Heart left ventricle (tissue), 16 donors: ENCODE results near the gene HSPD1. TPM values are rescaled to one million over a fixed set of nuclear protein-coding genes. Genes with fewer than 3 reads are reported as not detected.

Experiments used
- ATAC-seq, 4 donors: fragments of 200-7000 bp; cut with Tn5 transposase; one replicate each; pipeline ENCODE4 v1.9.1; 2020 to 2022; ENCODE audit warnings: moderate library complexity in 4 of 4, mild to moderate bottlenecking in 3 of 4, moderate number of reproducible peaks in 1 of 4
- DNase-seq, 5 donors: peaks; one replicate each; pipeline ENCODE4 v3.0.0-alpha.2; 2020
- H3K27ac ChIP-seq, 12 donors: fragments of 200-600 bp; sonication (generic) in 4 of 12; one replicate each; pipeline versions ENCODE4 v1.5.0 to v1.8.0; 2016 to 2022; ENCODE audit warnings: mild to moderate bottlenecking in 2 of 12
- H3K27me3 ChIP-seq, 9 donors: fragments of 200-600 bp; sonication (generic) in 2 of 9; one replicate each; pipeline versions ENCODE4 v1.5.1 to v1.8.0; 2016 to 2022; ENCODE audit warnings: mild to moderate bottlenecking in 3 of 9
- H3K36me3 ChIP-seq, 9 donors: fragments of 200-600 bp; sonication (generic) in 2 of 9; one replicate each; pipeline versions ENCODE4 v1.5.0 to v1.8.0; 2018 to 2022; ENCODE audit warnings: mild to moderate bottlenecking in 2 of 9
- H3K4me1 ChIP-seq, 12 donors: fragments of 200-600 bp; sonication (generic) in 4 of 12; one replicate each; pipeline versions ENCODE4 v1.5.0 to v1.8.0; 2016 to 2022; ENCODE audit warnings: mild to moderate bottlenecking in 3 of 12
- H3K4me3 ChIP-seq, 12 donors: fragments of 200-600 bp; sonication (generic) in 4 of 12; one replicate each; pipeline versions ENCODE4 v1.5.0 to v1.8.0; 2017 to 2022; ENCODE audit warnings: mild to moderate bottlenecking in 9 of 12, moderate library complexity in 4 of 12
- H3K9me3 ChIP-seq, 12 donors: fragments of 200-600 bp; sonication (generic) in 4 of 12; one replicate each; pipeline versions ENCODE4 v1.5.0 to v1.8.0; 2016 to 2022; ENCODE audit warnings: mild to moderate bottlenecking in 1 of 12
- POLR2A ChIP-seq, 2 donors: fragments of 450-650 bp; IDR thresholded peaks; one replicate each; pipeline ENCODE4 v1.6.1; 2017; ENCODE audit warnings: antibody characterized with exemption in 2 of 2, mild to moderate bottlenecking in 2 of 2, moderate library complexity in 2 of 2
- WGBS, 4 donors: extraction: QIAGEN DNeasy Blood & Tissue Kit in 2 of 4; methylation state at CpG; one replicate each; pipeline versions ENCODE4 v1.1.5 to v1.1.7; 2013 to 2018; 5-methylcytosine and 5-hydroxymethylcytosine counted together
- intact Hi-C, 10 donors: fragments of 100-400 bp; cut with DNase I; formaldehyde crosslinking; loops; one replicate each; pipeline versions ENCODE4 v1.11.1 to v1.14.2; 2022
- polyA plus RNA-seq, 2 donors: library from polyadenylated mRNA; stranded (reverse); fragments of 200-250 nt; gene quantifications; one replicate each; pipeline ENCODE4 v1.2.3, GENCODE V29; 2013
- total RNA-seq, 9 donors: library from RNA; depleted of rRNA in 2 of 9; stranded (reverse); fragments of >200 nt in 2 of 9; fragmentation: NEBNext Ultra II Directional in 3 of 9; extraction: Animal tissue kit (Norgen Biotek cat#: 25700) in 3 of 9; gene quantifications; one replicate each; pipeline versions ENCODE4 v1.1.0 to v1.2.4, GENCODE V29; 2016 to 2023
- TF ChIP-seq, protein P1 (sequence below), 12 donors: fragments of 200-600 bp; sonication (generic) in 4 of 12; IDR thresholded peaks; one replicate each; pipeline versions ENCODE4 v1.5.0 to v1.8.0; 2018 to 2022; ENCODE audit warnings: antibody characterized with exemption in 12 of 12, mild to moderate bottlenecking in 5 of 12
- donor health status: ischemic (EF 13 %, LVEDD 7.1; RV severe dilation, severe dysfunction).
- donor health status: healthy with polysubstance abuse.
- donor health status: DM: no; HTN: yes; CAD: no.
- donor health status: DM: no; HTN: no; CAD: no.
- donor health status: ischemic (EF 25% LVEDD 6.9; RV normal size, moderate dysfunction).
- donor health status: ischemic (EF 25% LVEDD 5.7; RV mildly dilated, moderate dysfunction).
- donor health status: healthy.
- donor health status: DM: yes; HTN: yes; CAD: no.
- donor health status: ischemic (EF 35%, LVEDD 5.7; RV mildly dilated, moderate dysfunction).
- donor health status: nonischemic (EF 11% LVEDD 7.7; RV severe dilation, severe dysfunction).
- donor health status: DM: yes; HTN: yes; CAD: no.
- donor health status: PGD.
- donor health status: ischemic (EF 29% LVEDD 5.4; RV normal size, mild dysfunction).
- donor health status: nonischemic (EF 23%, LVEDD 6.1; RV moderate dilation, normal function).

The HSPD1 gene
- total and polyA plus RNA-seq, 11 donors = 86.7 to 246 (median 121) TPM

DNA sequence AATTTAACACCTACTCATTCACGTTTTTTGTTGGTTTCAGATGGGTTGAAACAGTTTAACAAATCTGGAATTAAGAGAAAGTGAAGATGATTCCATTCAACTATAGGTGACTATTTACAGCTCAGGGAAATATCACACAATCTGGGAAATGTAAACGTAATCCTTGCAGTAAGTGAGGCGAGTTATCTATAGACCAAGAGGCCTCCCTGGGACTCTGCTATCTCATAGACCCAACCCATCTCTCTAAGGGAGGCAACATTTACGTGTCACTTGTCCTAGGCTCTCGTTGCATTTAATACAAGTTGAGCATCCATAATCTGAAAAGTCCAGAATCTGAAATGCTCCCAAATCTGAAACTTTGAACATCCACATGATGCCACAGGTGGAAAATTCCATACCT, 14.3 kb upstream of the HSPD1 start:
- 92 to 93% (median 93%) methylated on average over 5 of the region's 5 CpGs for WGBS, 4 donors
- Histone ChIP-seq H3K27ac (no peak overlapping the region), H3K36me3 (peaks cover 0 to 4% (median 0%) of the 10 kb centered on the region in 9 donors), H3K27me3 (no peaks in the 10 kb centered on the region), H3K9me3 (no peaks in the 10 kb centered on the region), H3K4me3 (no peak overlapping the region), H3K4me1 (peaks cover 0 to 34% (median 19%) of the 10 kb centered on the region in 12 donors)
- intact Hi-C loops = loop anchor here in 6 of 10 donors (2.0 to 10.0 kb wide), 2 partner anchors 13 to 191 kb away; partner anchors contain the start of genes HSPE1 (in 3 of the 6) and MARS2 (in 3 of the 6)
- ATAC-seq = no peak
- no peak for DNase-seq
- TF ChIP-seq POLR2A (IDR thresholded peaks at IDR 0.05) = no peak
- TF ChIP-seq, protein P1, sequence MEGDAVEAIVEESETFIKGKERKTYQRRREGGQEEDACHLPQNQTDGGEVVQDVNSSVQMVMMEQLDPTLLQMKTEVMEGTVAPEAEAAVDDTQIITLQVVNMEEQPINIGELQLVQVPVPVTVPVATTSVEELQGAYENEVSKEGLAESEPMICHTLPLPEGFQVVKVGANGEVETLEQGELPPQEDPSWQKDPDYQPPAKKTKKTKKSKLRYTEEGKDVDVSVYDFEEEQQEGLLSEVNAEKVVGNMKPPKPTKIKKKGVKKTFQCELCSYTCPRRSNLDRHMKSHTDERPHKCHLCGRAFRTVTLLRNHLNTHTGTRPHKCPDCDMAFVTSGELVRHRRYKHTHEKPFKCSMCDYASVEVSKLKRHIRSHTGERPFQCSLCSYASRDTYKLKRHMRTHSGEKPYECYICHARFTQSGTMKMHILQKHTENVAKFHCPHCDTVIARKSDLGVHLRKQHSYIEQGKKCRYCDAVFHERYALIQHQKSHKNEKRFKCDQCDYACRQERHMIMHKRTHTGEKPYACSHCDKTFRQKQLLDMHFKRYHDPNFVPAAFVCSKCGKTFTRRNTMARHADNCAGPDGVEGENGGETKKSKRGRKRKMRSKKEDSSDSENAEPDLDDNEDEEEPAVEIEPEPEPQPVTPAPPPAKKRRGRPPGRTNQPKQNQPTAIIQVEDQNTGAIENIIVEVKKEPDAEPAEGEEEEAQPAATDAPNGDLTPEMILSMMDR (IDR thresholded peaks at IDR 0.05) = no peak

DNA sequence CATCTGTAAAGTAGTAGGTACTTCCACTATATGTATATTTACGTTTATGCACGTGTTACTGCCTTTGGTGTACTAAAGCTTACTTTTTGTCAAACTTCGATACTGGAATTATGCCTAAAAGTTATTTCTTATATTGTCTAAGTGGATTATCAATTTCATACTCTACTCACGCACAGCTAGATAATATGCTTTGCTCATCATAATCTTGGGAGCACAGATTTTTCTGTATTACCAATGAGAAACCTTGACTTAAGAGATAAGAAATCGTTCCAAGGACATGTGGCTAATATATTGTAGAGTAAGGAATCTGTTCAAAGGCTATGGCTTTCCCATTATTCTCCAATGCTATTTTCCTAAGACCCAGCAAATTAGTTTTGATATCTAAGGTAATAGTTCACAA, 7.0 kb upstream of the HSPD1 start:
- TF ChIP-seq, protein P1 (IDR thresholded peaks at IDR 0.05) = no peak
- no peak for TF ChIP-seq POLR2A (IDR thresholded peaks at IDR 0.05)
- Histone ChIP-seq H3K36me3 (peaks cover 0 to 51% (median 34%) of the 10 kb centered on the region in 9 donors), H3K27me3 (no peaks in the 10 kb centered on the region), H3K4me1 (peaks cover 0 to 18% (median 8%) of the 10 kb centered on the region in 12 donors), H3K9me3 (no peaks in the 10 kb centered on the region), H3K27ac (no peak overlapping the region), H3K4me3 (no peak overlapping the region)
- DNase-seq (no peak), ATAC-seq (no peak)
- 87 to 93% (median 92%) methylated on average over 5 of the region's 5 CpGs for WGBS, 4 donors
- intact Hi-C loops = loop anchor here in 3 of 10 donors (10.0 kb wide), 2 partner anchors 52 to 198 kb away; partner anchors contain the start of genes COQ10B (in 2 of the 3) and MARS2 (in 1 of the 3)

DNA sequence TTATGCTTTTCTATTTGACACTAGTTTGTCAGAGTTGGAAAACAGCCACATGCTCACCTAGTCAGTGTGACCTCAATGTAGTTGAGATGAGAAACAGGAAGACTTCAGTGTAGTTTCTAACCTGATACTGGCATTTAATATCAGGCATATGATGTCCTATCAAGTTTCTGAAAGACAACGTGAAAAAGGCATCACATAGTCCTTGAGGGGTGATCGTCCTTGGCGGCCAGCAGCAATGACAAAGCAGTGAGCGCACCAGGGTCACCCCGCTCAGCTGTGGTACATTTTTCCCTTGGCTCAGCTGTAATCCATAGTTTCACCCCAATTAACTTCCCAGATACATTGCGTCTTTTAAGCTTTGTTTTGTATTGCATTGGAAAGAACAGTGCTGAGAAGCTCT, 4.9 kb upstream of the HSPD1 start:
- Histone ChIP-seq H3K4me1 (peaks cover 0 to 24% (median 14%) of the 10 kb centered on the region in 12 donors), H3K27ac (no peak overlapping the region), H3K4me3 (no peak overlapping the region), H3K36me3 (peaks cover 0 to 53% (median 34%) of the 10 kb centered on the region in 9 donors), H3K9me3 (no peaks in the 10 kb centered on the region), H3K27me3 (no peaks in the 10 kb centered on the region)
- no peak for TF ChIP-seq POLR2A (IDR thresholded peaks at IDR 0.05)
- TF ChIP-seq, protein P1 (IDR thresholded peaks at IDR 0.05) = no peak
- ATAC-seq = no peak
- intact Hi-C loops = loop anchor here in 4 of 10 donors (5.0 to 10.0 kb wide), 3 partner anchors 50 to 273 kb away; partner anchors contain the start of genes COQ10B (in 2 of the 4) and MARS2 (in 1 of the 4)
- WGBS, 4 donors = 82 to 92% (median 91%) methylated on average over 6 of the region's 6 CpGs
- no peak for DNase-seq

DNA sequence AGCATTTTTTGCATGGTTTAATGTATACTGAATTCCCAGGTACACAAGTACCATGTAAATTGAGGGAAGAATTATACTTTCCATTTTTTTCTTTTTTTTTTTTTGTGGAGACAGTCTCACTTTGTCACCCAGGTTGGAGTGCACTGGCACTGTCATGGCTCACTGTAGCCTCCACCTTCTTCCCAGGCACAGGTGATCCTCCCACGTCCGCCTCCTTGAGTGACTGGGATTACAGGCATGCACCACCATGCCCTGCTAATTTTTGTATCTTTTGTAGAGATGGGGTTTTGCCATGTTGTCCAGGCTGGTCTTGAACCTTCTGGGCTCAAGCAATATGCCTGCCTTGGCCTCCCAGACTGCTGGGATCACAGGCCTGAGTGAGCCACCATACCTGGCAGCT, 4.4 kb upstream of the HSPD1 start:
- TF ChIP-seq, protein P1 (IDR thresholded peaks at IDR 0.05) = no peak
- TF ChIP-seq POLR2A (IDR thresholded peaks at IDR 0.05) = no peak
- Histone ChIP-seq H3K4me3 (no peak overlapping the region), H3K4me1 (peaks cover 0 to 24% (median 14%) of the 10 kb centered on the region in 12 donors), H3K36me3 (peaks cover 0 to 50% (median 34%) of the 10 kb centered on the region in 9 donors), H3K9me3 (no peaks in the 10 kb centered on the region), H3K27me3 (no peaks in the 10 kb centered on the region), H3K27ac (no peak overlapping the region)
- intact Hi-C loops = loop anchor here in 4 of 10 donors (5.0 to 10.0 kb wide), 3 partner anchors 49 to 273 kb away; partner anchors contain the start of genes COQ10B (in 2 of the 4) and MARS2 (in 1 of the 4)
- no peak for DNase-seq
- no peak for ATAC-seq
- 89 to 97% (median 94%) methylated on average over 2 of the region's 2 CpGs for WGBS, 4 donors
